MM.1S (cell line): ENCODE results near the gene RECQL.

Source experiments
- EZH2 ChIP-seq: fragments of 300-600 bp; sonication (generic); optimal IDR thresholded peaks from 2 replicates; pipeline ENCODE3; 2017; ENCODE audit warnings: low read depth, mild to moderate bottlenecking, antibody characterized with exemption, low read length, mixed read lengths
- TF ChIP-seq, protein P1 (sequence below): fragments of 300-600 bp; sonication (generic); IDR thresholded peaks from 2 replicates; pipeline ENCODE4 v1.5.1; 2016; ENCODE audit warnings: antibody characterized with exemption, low read length, mixed read lengths

DNA sequence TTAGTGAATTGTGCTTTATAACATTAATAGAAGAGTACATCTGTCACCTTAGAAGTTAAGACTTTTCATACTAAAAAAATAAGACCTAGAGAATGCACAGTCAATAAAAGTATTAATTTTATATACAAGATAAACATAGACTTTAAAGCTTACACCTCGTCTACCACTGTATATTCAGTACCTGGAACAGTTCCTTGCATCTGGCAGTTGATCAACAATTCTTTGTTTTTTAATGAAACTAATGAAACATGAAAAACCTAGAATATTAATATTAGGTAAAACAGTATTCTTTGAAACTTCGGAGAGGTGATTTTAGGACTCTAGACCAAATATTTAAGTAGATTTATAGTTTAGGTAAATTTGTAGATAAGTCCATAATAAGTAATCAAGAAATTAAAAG lies 4.5 kb upstream of the RECQL start:
- TF ChIP-seq, protein P1, sequence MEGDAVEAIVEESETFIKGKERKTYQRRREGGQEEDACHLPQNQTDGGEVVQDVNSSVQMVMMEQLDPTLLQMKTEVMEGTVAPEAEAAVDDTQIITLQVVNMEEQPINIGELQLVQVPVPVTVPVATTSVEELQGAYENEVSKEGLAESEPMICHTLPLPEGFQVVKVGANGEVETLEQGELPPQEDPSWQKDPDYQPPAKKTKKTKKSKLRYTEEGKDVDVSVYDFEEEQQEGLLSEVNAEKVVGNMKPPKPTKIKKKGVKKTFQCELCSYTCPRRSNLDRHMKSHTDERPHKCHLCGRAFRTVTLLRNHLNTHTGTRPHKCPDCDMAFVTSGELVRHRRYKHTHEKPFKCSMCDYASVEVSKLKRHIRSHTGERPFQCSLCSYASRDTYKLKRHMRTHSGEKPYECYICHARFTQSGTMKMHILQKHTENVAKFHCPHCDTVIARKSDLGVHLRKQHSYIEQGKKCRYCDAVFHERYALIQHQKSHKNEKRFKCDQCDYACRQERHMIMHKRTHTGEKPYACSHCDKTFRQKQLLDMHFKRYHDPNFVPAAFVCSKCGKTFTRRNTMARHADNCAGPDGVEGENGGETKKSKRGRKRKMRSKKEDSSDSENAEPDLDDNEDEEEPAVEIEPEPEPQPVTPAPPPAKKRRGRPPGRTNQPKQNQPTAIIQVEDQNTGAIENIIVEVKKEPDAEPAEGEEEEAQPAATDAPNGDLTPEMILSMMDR: no peak
- no peak for TF ChIP-seq EZH2
